Measurements from ENCODE around the gene THRB.

Gene THRB

DNA sequence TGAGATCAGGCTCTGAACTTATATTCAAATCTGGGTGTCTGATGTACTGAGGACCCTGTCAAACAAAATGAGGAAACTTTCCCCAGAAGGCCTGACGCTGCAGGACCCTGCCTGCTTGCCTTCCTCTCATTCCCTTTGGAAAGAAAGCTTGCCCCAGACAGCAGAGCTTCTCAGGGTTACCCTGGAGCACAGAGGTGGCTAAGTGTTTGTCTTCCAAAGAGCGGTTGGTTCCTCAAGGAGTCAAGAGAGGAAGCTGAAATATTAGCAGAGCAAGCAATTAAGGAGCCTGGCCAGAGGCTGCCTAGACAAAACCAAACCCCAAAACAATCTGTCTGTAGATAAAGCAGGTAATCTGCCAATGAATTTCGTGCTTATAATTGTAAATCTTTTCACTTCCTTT is 374.2 kb downstream of the THRB start:
- Histone ChIP-seq H3K36me3 (ENCODE audit: insufficient read depth, low read length) (no peaks in the 10 kb centered on the region), H3K27ac (no peak overlapping the region), H3K9me3 (ENCODE audit: low read depth, low read length) (no peaks in the 10 kb centered on the region), H3K9ac (ENCODE audit: insufficient read length) (no peak overlapping the region), H3K4me3 (no peak overlapping the region)
- DNase-seq (ENCODE audit: low read depth, low spot score) = no peak
- TF ChIP-seq EZH2 (IDR thresholded peaks at IDR 0.05) (no peak), FOXP2 (optimal IDR thresholded peaks at IDR 0.05; ENCODE audit: control extremely low read depth, extremely low read length, insufficient read depth) (no peak), POLR2AphosphoS5 (IDR thresholded peaks at IDR 0.05; ENCODE audit: borderline replicate concordance, low read depth, low read length) (no peak)

DNA sequence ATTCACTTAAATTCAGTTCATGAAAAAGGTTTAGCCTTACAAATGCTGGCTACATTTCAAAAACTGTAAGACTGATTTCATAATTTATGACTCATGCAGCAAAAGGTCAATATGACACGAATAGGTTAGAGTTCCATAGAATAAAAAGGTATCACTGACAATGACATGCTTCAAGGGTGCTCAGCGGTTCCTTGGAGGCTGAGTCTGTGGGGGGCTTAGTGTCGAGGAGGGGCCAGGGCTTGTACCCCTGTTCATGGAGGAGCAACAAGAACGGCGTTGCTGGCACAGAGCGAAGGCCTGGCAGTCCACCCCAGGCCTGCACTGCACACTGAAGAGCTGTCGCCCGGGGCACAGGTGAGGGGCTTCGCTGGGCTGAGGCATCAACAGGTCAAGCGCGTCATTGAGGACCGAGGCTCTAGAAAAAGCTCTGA is 375.3 kb downstream of the THRB start:
- no peaks in the 10 kb centered on the region for H3K9me3 ChIP-seq (ENCODE audit: low read depth, low read length)
- H3K4me3 ChIP-seq = no peak overlapping the region
- H3K27ac ChIP-seq = no peak overlapping the region
- no peak overlapping the region for H3K9ac ChIP-seq (ENCODE audit: insufficient read length)
- DNase-seq (ENCODE audit: low read depth, low spot score) = no peak
- no peak for TF ChIP-seq POLR2AphosphoS5 (IDR thresholded peaks at IDR 0.05; ENCODE audit: borderline replicate concordance, low read depth, low read length)
- no peak for TF ChIP-seq EZH2 (IDR thresholded peaks at IDR 0.05)
- no peak for TF ChIP-seq FOXP2 (optimal IDR thresholded peaks at IDR 0.05; ENCODE audit: control extremely low read depth, extremely low read length, insufficient read depth)
- H3K36me3 ChIP-seq (ENCODE audit: insufficient read depth, low read length) = no peaks in the 10 kb centered on the region

DNA sequence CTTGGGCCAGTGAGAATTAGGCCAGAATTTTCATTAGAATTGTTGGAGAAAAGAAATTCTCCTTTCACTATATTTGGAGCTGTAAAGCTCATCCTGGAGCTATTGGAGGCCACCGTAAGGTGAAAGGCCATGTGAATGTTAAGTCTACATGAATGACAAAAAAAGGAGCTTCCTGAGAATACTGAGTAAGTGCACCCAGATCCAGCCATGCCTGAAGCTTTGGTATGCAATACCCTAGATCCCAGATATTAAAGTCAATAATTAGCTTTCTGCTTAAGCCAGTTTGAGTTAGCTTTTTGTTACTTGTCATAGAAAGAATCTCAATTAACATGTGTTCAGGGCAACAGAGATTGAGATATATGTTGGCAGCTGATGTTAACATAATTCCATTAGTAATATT is 377.1 kb downstream of the THRB start:
- TF ChIP-seq EZH2 (IDR thresholded peaks at IDR 0.05) (no peak), FOXP2 (optimal IDR thresholded peaks at IDR 0.05; ENCODE audit: control extremely low read depth, extremely low read length, insufficient read depth) (no peak), POLR2AphosphoS5 (IDR thresholded peaks at IDR 0.05; ENCODE audit: borderline replicate concordance, low read depth, low read length) (no peak)

DNA sequence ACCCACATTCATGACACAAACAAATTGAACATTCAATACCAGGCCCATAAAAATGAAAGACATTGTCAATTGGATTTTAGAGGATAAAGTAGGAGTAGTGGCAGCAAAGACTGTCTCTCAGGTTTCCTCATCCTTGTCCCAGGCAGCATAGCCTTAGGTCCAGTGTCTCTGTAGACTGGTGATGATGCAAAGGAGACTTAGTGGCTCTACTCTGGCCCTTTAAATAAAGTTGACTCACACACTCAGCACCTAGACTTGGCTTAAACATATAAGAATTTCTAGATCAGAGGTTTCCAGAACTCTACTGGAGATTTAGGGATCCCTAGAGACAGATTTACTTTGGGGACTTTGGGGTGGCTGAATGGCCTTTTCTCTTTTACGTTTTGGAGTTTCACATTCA is 382.9 kb downstream of the THRB start:
- no peak overlapping the region for H3K9ac ChIP-seq (ENCODE audit: insufficient read length)

More for the DNA sequence above, 377.1 kb downstream of the THRB start:
- DNase-seq (ENCODE audit: low read depth, low spot score) = no peak
- no peaks in the 10 kb centered on the region for H3K9me3 ChIP-seq (ENCODE audit: low read depth, low read length)
- H3K4me3 ChIP-seq = no peak overlapping the region
- no peak overlapping the region for H3K9ac ChIP-seq (ENCODE audit: insufficient read length)
- no peak overlapping the region for H3K27ac ChIP-seq
- no peaks in the 10 kb centered on the region for H3K36me3 ChIP-seq (ENCODE audit: insufficient read depth, low read length)

DNA sequence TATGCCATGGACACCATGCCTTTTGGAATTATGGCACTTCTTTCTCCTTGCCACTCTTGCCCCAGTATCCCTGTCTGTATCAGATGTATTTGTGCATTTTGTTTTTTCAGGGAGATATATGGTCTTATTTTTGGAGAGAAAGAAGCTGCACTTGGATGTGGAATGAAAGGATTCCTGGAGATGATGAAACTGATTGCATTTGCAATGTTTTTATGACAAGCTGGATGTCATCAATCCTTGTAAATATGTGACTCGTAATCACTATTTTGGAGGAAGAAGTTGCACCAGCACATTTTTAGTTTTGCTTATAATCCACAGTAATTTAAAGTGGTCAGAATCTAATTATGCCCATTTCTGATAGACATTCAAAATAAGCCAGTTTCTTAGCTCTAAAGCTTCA is 384.6 kb downstream of the THRB start:
- TF ChIP-seq EZH2 (IDR thresholded peaks at IDR 0.05) = no peak
- TF ChIP-seq FOXP2 (optimal IDR thresholded peaks at IDR 0.05; ENCODE audit: control extremely low read depth, extremely low read length, insufficient read depth) = no peak
- TF ChIP-seq POLR2AphosphoS5 (IDR thresholded peaks at IDR 0.05; ENCODE audit: borderline replicate concordance, low read depth, low read length) = no peak
- no peak overlapping the region for H3K27ac ChIP-seq
- no peaks in the 10 kb centered on the region for H3K36me3 ChIP-seq (ENCODE audit: insufficient read depth, low read length)
- H3K9ac ChIP-seq (ENCODE audit: insufficient read length) = no peak overlapping the region
- H3K4me3 ChIP-seq = no peak overlapping the region
- no peak for DNase-seq (ENCODE audit: low read depth, low spot score)
- no peaks in the 10 kb centered on the region for H3K9me3 ChIP-seq (ENCODE audit: low read depth, low read length)

More for the DNA sequence above, 382.9 kb downstream of the THRB start:
- TF ChIP-seq FOXP2 (optimal IDR thresholded peaks at IDR 0.05; ENCODE audit: control extremely low read depth, extremely low read length, insufficient read depth) (no peak), POLR2AphosphoS5 (IDR thresholded peaks at IDR 0.05; ENCODE audit: borderline replicate concordance, low read depth, low read length) (no peak), EZH2 (IDR thresholded peaks at IDR 0.05) (no peak)
- DNase-seq (ENCODE audit: low read depth, low spot score) = no peak
- Histone ChIP-seq H3K36me3 (ENCODE audit: insufficient read depth, low read length) (no peaks in the 10 kb centered on the region), H3K4me3 (no peak overlapping the region), H3K27ac (no peak overlapping the region), H3K9me3 (ENCODE audit: low read depth, low read length) (no peaks in the 10 kb centered on the region)

DNA sequence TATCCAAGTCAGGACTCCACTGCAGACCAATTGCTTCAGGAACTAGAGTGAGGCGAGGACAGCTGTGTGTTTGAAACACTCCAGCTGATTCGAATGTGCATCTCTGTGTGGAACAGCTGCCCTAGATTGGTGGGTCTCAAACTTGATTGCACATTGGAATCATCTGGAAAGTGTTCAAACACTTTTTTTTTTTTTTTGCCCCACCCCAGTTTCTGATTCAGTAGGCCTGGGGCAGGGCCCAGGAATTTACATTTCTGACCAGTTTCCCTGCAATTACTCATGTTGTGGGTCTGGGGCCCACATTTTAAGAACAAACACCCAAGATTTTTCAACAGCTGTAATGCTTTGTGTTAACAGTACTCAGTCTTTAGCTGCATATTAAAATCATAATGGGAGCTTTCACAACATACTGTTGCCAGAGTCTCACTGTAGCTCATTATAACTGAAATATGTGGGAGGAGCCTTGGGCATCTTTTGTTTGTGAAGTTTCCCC is 392.9 kb downstream of the THRB start:
- TF ChIP-seq POLR2AphosphoS5 (IDR thresholded peaks at IDR 0.05; ENCODE audit: borderline replicate concordance, low read depth, low read length) = no peak
- TF ChIP-seq FOXP2 (optimal IDR thresholded peaks at IDR 0.05; ENCODE audit: control extremely low read depth, extremely low read length, insufficient read depth) = no peak
- TF ChIP-seq EZH2 (IDR thresholded peaks at IDR 0.05) = no peak
- no peak overlapping the region for H3K4me3 ChIP-seq
- no peak for DNase-seq (ENCODE audit: low read depth, low spot score)
- no peak overlapping the region for H3K9ac ChIP-seq (ENCODE audit: insufficient read length)
- H3K27ac ChIP-seq = no peak overlapping the region
- H3K36me3 ChIP-seq (ENCODE audit: insufficient read depth, low read length) = no peaks in the 10 kb centered on the region
- H3K9me3 ChIP-seq (ENCODE audit: low read depth, low read length) = no peaks in the 10 kb centered on the region

DNA sequence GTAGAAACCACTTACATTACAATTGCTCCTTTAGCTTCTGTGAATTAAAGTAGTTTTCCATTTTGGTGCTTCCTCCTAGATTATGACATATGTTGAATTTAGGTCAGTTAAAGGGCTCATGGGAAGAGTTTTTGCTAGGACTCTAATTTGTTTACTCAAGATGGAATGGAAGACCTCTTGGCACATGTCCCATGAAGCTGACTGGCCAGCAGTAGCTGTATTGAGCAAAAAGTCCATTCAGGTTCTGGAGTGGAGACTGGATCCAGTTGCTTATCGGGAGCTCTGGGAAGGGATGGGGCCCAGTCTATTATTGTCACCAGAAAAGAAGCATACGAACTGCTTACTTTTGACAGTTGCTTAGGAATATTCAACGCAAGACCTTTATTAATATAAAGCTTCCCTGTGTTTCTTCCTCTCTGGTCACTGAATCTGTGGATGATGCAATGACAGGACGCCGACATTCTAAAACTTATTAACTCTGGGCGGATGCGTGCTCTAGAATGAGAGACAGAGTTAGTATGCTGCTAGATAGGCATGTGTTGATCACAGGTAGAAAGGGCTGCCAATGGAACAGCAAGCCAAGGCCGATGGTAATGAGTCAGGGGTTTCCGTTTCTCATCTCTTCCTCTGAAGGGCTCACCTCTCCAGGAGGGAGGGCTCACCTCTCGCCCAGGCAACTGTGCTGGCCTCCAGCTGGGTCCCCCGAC is 393.8 kb downstream of the THRB start:
- Histone ChIP-seq H3K9me3 (ENCODE audit: low read depth, low read length) (no peaks in the 10 kb centered on the region), H3K36me3 (ENCODE audit: insufficient read depth, low read length) (no peaks in the 10 kb centered on the region), H3K27ac (no peak overlapping the region), H3K9ac (ENCODE audit: insufficient read length) (no peak overlapping the region), H3K4me3 (no peak overlapping the region)
- TF ChIP-seq POLR2AphosphoS5 (IDR thresholded peaks at IDR 0.05; ENCODE audit: borderline replicate concordance, low read depth, low read length) (no peak), FOXP2 (optimal IDR thresholded peaks at IDR 0.05; ENCODE audit: control extremely low read depth, extremely low read length, insufficient read depth) (no peak), EZH2 (IDR thresholded peaks at IDR 0.05) (no peak)
- no peak for DNase-seq (ENCODE audit: low read depth, low spot score)

DNA sequence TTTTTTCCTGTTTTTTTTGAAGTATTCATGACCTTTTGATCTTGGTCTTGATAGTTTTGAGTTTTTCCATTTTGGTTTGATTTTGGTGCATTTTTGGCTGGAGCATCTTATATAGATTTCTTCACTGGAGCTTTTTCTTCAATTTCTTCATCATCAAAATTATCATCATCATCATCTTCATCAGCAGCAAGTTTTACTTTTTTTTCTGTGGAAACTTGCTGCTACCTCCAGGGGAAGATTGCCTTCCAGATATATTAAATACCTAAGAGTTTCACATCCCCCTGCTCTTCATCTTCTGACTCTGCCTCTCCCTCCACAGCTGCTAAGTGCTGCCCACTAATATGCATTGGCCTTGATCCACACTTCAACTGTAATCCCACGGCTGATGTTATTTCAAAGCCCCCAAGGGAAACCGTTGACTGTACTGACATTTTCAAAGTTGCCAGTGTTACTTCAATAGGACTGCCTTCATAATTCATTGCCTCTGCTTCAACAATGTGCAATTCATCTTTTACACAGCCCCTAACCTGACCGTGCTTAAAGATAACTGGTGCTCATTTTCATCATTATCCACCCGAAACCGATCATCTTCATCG is 397.9 kb downstream of the THRB start:
- Histone ChIP-seq H3K36me3 (ENCODE audit: insufficient read depth, low read length) (no peaks in the 10 kb centered on the region), H3K4me3 (no peak overlapping the region), H3K9ac (ENCODE audit: insufficient read length) (no peak overlapping the region), H3K9me3 (ENCODE audit: low read depth, low read length) (no peaks in the 10 kb centered on the region), H3K27ac (no peak overlapping the region)
- no peak for DNase-seq (ENCODE audit: low read depth, low spot score)
- no peak for TF ChIP-seq POLR2AphosphoS5 (IDR thresholded peaks at IDR 0.05; ENCODE audit: borderline replicate concordance, low read depth, low read length)
- no peak for TF ChIP-seq EZH2 (IDR thresholded peaks at IDR 0.05)
- no peak for TF ChIP-seq FOXP2 (optimal IDR thresholded peaks at IDR 0.05; ENCODE audit: control extremely low read depth, extremely low read length, insufficient read depth)
